IMR-90 (cell line): ENCODE data around the gene HECW1. TPM values are rescaled to one million over a fixed set of nuclear protein-coding genes. Genes with fewer than 3 reads are reported as not detected.

Experiments
- ATAC-seq: fragments of 200-7000 bp; cut with Tn5 transposase; 2 replicates; pipeline ENCODE4 v1.9.1; 2020; ENCODE audit warnings: low read depth, mild to moderate bottlenecking, moderate library complexity
- BruUV-seq: library from RNA; stranded (reverse); fragments of 400-500 nt; replicated peaks from 2 replicates; lab custom pipeline; 2021; lab: Mats Ljungman, UMichigan
- CTCF ChIA-PET: fragments of 300-600 bp; formaldehyde crosslinking; extraction: SDS; loops from one replicate; lab custom pipeline; 2021; ENCODE audit warnings: antibody characterized with exemption; lab: Yijun Ruan, JAX
- POLR2A ChIA-PET: fragments of 300-600 bp; sonication (Branson Sonifier 250); formaldehyde crosslinking; loops from one replicate; lab custom pipeline; 2022; ENCODE audit warnings: antibody characterized with exemption; ENCODE audit not compliant: unreplicated experiment; lab: Charles Lee
- DNase-seq: peaks from one replicate; pipeline ENCODE4 v3.0.0; 2013
- H2AFZ ChIP-seq: replicated peaks from 2 replicates; pipeline ENCODE3; 2013; ENCODE audit warnings: low read length, mild to moderate bottlenecking; ENCODE audit not compliant: poor library complexity
- H2AK5ac ChIP-seq: 2 replicates; pipeline ENCODE4 v1.6.1; 2013; ENCODE audit warnings: low read depth, low read length, inconsistent platforms
- H2AK9ac ChIP-seq: replicated peaks from 2 replicates; pipeline ENCODE3; 2013; ENCODE audit warnings: mild to moderate bottlenecking, low read depth, low read length, moderate library complexity; ENCODE audit not compliant: poor library complexity
- H2BK120ac ChIP-seq: 2 replicates; pipeline ENCODE4 v1.6.1; 2013; ENCODE audit warnings: low read depth, low read length, inconsistent platforms
- H2BK15ac ChIP-seq: 3 replicates; pipeline ENCODE4 v1.6.1; 2013; ENCODE audit warnings: low read depth, low read length, inconsistent platforms
- H2BK20ac ChIP-seq: 2 replicates; pipeline ENCODE4 v1.6.1; 2013; ENCODE audit warnings: low read depth, mild to moderate bottlenecking, inconsistent platforms, low read length, moderate library complexity
- H2BK5ac ChIP-seq: 2 replicates; pipeline ENCODE4 v1.6.1; 2013; ENCODE audit warnings: mild to moderate bottlenecking, low read depth, low read length, inconsistent platforms; ENCODE audit not compliant: poor library complexity, severe bottlenecking
- H3K14ac ChIP-seq: replicated peaks from 2 replicates; pipeline ENCODE4 v1.6.1; 2013; ENCODE audit warnings: low read depth, low read length, inconsistent platforms
- H3K18ac ChIP-seq: 2 replicates; pipeline ENCODE4 v1.6.1; 2013; ENCODE audit warnings: low read depth, low read length, control low read depth
- H3K23ac ChIP-seq: 2 replicates; pipeline ENCODE4 v1.6.1; 2013; ENCODE audit warnings: low read depth, low read length, inconsistent platforms
- H3K27ac ChIP-seq: 2 replicates; pipeline ENCODE4 v1.5.1; 2013; ENCODE audit warnings: mild to moderate bottlenecking, control low read depth, low read length; ENCODE audit not compliant: insufficient read depth
- H3K27me3 ChIP-seq: 2 replicates; pipeline ENCODE4 v1.6.1; 2013; ENCODE audit warnings: low read length; ENCODE audit not compliant: control insufficient read depth, insufficient read depth
- H3K36me3 ChIP-seq: 2 replicates; pipeline ENCODE4 v1.6.1; 2013; ENCODE audit warnings: low read length, mixed read lengths; ENCODE audit not compliant: control insufficient read depth, insufficient read depth
- H3K4ac ChIP-seq: 2 replicates; pipeline ENCODE4 v1.6.1; 2013; ENCODE audit warnings: low read depth, low read length, inconsistent platforms
- H3K4me1 ChIP-seq: 2 replicates; pipeline ENCODE4 v1.6.1; 2013; ENCODE audit warnings: low read length, mixed read lengths; ENCODE audit not compliant: control insufficient read depth, insufficient read depth
- H3K4me2 ChIP-seq: 2 replicates; pipeline ENCODE4 v1.6.1; 2013; ENCODE audit warnings: low read depth, mild to moderate bottlenecking, control low read depth, low read length, moderate library complexity
- H3K4me3 ChIP-seq: 2 replicates; pipeline ENCODE4 v1.5.1; 2013; ENCODE audit warnings: low read depth, mild to moderate bottlenecking, control low read depth, low read length, moderate library complexity; ENCODE audit not compliant: insufficient read depth
- H3K56ac ChIP-seq: 2 replicates; pipeline ENCODE4 v1.6.1; 2013; ENCODE audit warnings: low read length, inconsistent platforms; ENCODE audit not compliant: insufficient read depth; ENCODE audit errors: extremely low read depth
- H3K79me1 ChIP-seq, 2 experiments: 2 replicates each; pipeline ENCODE4 v1.6.1; 2013; ENCODE audit warnings: low read length in 2 of 2, inconsistent platforms in 1 of 2, low read depth in 1 of 2
- H3K9ac ChIP-seq: 2 replicates; pipeline ENCODE4 v1.6.1; 2013; ENCODE audit warnings: low read depth, low read length, control low read depth
- H3K9me1 ChIP-seq: 2 replicates; pipeline ENCODE4 v1.6.1; 2013; ENCODE audit warnings: low read length, inconsistent platforms; ENCODE audit not compliant: insufficient read depth
- H3K9me3 ChIP-seq: 2 replicates; pipeline ENCODE4 v1.6.1; 2013; ENCODE audit warnings: low read length; ENCODE audit not compliant: control insufficient read depth, insufficient read depth
- H4K20me1 ChIP-seq: 2 replicates; pipeline ENCODE4 v1.6.1; 2013; ENCODE audit warnings: low read length, inconsistent platforms; ENCODE audit not compliant: insufficient read depth
- H4K5ac ChIP-seq: 2 replicates; pipeline ENCODE4 v1.6.1; 2013; ENCODE audit warnings: mild to moderate bottlenecking, low read depth, low read length, control low read depth
- H4K8ac ChIP-seq, 2 experiments: 2 replicates each; pipeline ENCODE4 v1.6.1; 2013; ENCODE audit warnings: low read depth in 2 of 2, low read length in 2 of 2, control low read depth in 1 of 2, inconsistent platforms in 1 of 2
- H4K91ac ChIP-seq: 2 replicates; pipeline ENCODE4 v1.6.1; 2013; ENCODE audit warnings: low read depth, low read length, inconsistent platforms; ENCODE audit not compliant: insufficient read depth
- BHLHE40 ChIP-seq: fragments of 150-350 bp; IDR thresholded peaks from 2 replicates; pipeline ENCODE4 v1.6.1; 2016; ENCODE audit warnings: mild to moderate bottlenecking, low read depth, low read length
- CEBPB ChIP-seq: IDR thresholded peaks from 2 replicates; pipeline ENCODE4 v1.6.1; 2012; ENCODE audit warnings: low read depth, low read length, improper control_type of control experiment
- MAFK ChIP-seq: IDR thresholded peaks from 2 replicates; pipeline ENCODE4 v1.6.1; 2012; ENCODE audit warnings: low read depth, low read length, improper control_type of control experiment
- MAZ ChIP-seq: IDR thresholded peaks from 2 replicates; pipeline ENCODE4 v1.6.1; 2012; ENCODE audit warnings: low read depth, mild to moderate bottlenecking, low read length, improper control_type of control experiment, moderate library complexity, borderline replicate concordance
- MXI1 ChIP-seq: IDR thresholded peaks from 2 replicates; pipeline ENCODE4 v1.6.1; 2012; ENCODE audit warnings: low read depth, mild to moderate bottlenecking, low read length, moderate library complexity, borderline replicate concordance
- NFE2L2 ChIP-seq: fragments of 150-350 bp; IDR thresholded peaks from 2 replicates; pipeline ENCODE4 v1.6.1; 2016; ENCODE audit warnings: low read depth, mild to moderate bottlenecking, low read length
- POLR2A ChIP-seq: IDR thresholded peaks from 2 replicates; pipeline ENCODE4 v1.6.1; 2012; ENCODE audit warnings: mild to moderate bottlenecking, low read depth, low read length
- RAD21 ChIP-seq: IDR thresholded peaks from 2 replicates; pipeline ENCODE4 v1.6.1; 2012; ENCODE audit warnings: low read length, improper control_type of control experiment
- RCOR1 ChIP-seq: IDR thresholded peaks from 2 replicates; pipeline ENCODE4 v1.6.1; 2012; ENCODE audit warnings: mild to moderate bottlenecking, low read length, improper control_type of control experiment; ENCODE audit not compliant: insufficient replicate concordance
- RFX5 ChIP-seq: IDR thresholded peaks from 2 replicates; pipeline ENCODE4 v1.8.0; 2012; ENCODE audit warnings: low read depth, mild to moderate bottlenecking, low read length, moderate library complexity
- SMC3 ChIP-seq: fragments of 150-350 bp; IDR thresholded peaks from 2 replicates; pipeline ENCODE4 v1.6.1; 2016; ENCODE audit warnings: low read depth, mild to moderate bottlenecking, antibody characterized with exemption, low read length, moderate library complexity
- dilution Hi-C: fragments of 300-500 bp; cut with HindIII; formaldehyde crosslinking; loops from one replicate; pipeline ENCODE4 v1.14.3; 2018; ENCODE audit warnings: low sequenced_read_pairs; ENCODE audit not compliant: unreplicated experiment
- in situ Hi-C: fragments of 300-500 bp; cut with MboI; formaldehyde crosslinking; loops from 3 replicates; pipeline ENCODE4 v1.14.3; 2019; ENCODE audit warnings: low sequenced_read_pairs, inconsistent platforms, mixed read lengths
- intact Hi-C: fragments of 100-400 bp; cut with micrococcal nuclease; formaldehyde crosslinking; loops from 2 replicates; pipeline ENCODE4 v1.10.0; 2022
- polyA plus RNA-seq, 3 experiments: library from polyadenylated mRNA; depleted of rRNA; stranded (reverse); fragments of >200 nt; gene quantifications; 2 replicates each; pipeline ENCODE4 v1.2.3, GENCODE V29; 2012; ENCODE audit warnings: low replicate concordance in 1 of 3
- total RNA-seq: library from RNA; depleted of rRNA; stranded (reverse); fragments of >200 nt; gene quantifications from 2 replicates; pipeline ENCODE4 v1.2.3, GENCODE V29; 2012
- TF ChIP-seq, protein P1 (sequence below): fragments of 150-350 bp; IDR thresholded peaks from 2 replicates; pipeline ENCODE4 v1.6.1; 2017; ENCODE audit warnings: mild to moderate bottlenecking, antibody characterized with exemption, low read length, low read depth
- TF ChIP-seq, protein P2 (sequence below): fragments of 150-350 bp; IDR thresholded peaks from 2 replicates; pipeline ENCODE4 v1.6.1; 2016; ENCODE audit warnings: low read depth, mild to moderate bottlenecking, low read length, moderate library complexity, borderline replicate concordance

The HECW1 gene
- total and polyA plus RNA-seq, 2 of the 4 experiments (the other 2 are of a cell fraction) = 0.56 to 1.3 TPM

DNA sequence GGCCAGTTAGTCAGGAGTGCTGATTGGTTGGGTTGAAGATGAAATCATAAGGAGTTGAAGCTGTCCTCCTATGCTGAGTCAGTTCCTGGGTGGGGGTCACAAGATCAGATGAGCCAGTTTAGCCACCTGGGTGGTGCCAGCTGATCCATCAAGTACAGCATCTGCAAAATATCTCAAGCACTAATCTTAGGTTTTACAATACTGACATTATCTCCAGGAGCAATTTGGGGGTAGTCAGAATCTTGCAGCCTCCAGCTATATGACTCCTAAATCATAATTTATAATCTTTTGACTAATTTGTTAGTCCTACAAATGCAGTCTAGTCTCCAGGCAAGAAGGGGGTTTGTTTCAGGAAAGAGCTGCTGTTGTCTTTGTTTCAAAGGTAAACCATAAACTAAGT is 286.4 kb downstream of the HECW1 start:
- Histone ChIP-seq H3K14ac (no peak overlapping the region), H2BK120ac (no peak overlapping the region), H2BK20ac (no peak overlapping the region), H2AK9ac (no peak overlapping the region), H2BK5ac (no peak overlapping the region), H3K9ac (no peak overlapping the region), H3K9me1 (no peaks in the 10 kb centered on the region), H2AFZ (no peak overlapping the region), H3K79me1 (no peaks in the 10 kb centered on the region), H3K27ac (no peak overlapping the region), H3K4me2 (no peak overlapping the region), H3K27me3 (no peaks in the 10 kb centered on the region; the same call in 1 of the 2 replicates), H2AK5ac (no peak overlapping the region), H3K4me3 (no peak overlapping the region), H4K20me1 (no peaks in the 10 kb centered on the region), H3K18ac (no peak overlapping the region), H4K5ac (no peak overlapping the region), H3K23ac (no peak overlapping the region), H4K8ac (no peak overlapping the region), H4K91ac (no peak overlapping the region), H3K4ac (no peak overlapping the region), H2BK15ac (no peak overlapping the region), H3K56ac (no peak overlapping the region), H3K36me3 (no peaks in the 10 kb centered on the region), H3K4me1 (no peaks in the 10 kb centered on the region), H3K9me3 (no peaks in the 10 kb centered on the region)
- in situ Hi-C loops = no loop called here
- DNase-seq = no peak
- ChIA-PET POLR2A (no interaction called here), CTCF (interaction anchor here (0.6 to 0.8 kb wide), 2 partner anchors 19 to 24 kb away, joined by 3 read pairs; no protein-coding TSS in a partner anchor)
- BruUV-seq = no TSS peak
- dilution Hi-C loops = no loop called here
- TF ChIP-seq RFX5 (no peak), RCOR1 (no peak), SMC3 (no peak), MXI1 (no peak), CEBPB (no peak), MAZ (no peak), RAD21 (no peak), POLR2A (no peak), MAFK (no peak), NFE2L2 (no peak), BHLHE40 (no peak)
- TF ChIP-seq, protein P1, sequence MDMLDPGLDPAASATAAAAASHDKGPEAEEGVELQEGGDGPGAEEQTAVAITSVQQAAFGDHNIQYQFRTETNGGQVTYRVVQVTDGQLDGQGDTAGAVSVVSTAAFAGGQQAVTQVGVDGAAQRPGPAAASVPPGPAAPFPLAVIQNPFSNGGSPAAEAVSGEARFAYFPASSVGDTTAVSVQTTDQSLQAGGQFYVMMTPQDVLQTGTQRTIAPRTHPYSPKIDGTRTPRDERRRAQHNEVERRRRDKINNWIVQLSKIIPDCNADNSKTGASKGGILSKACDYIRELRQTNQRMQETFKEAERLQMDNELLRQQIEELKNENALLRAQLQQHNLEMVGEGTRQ = no peak
- TF ChIP-seq, protein P2, sequence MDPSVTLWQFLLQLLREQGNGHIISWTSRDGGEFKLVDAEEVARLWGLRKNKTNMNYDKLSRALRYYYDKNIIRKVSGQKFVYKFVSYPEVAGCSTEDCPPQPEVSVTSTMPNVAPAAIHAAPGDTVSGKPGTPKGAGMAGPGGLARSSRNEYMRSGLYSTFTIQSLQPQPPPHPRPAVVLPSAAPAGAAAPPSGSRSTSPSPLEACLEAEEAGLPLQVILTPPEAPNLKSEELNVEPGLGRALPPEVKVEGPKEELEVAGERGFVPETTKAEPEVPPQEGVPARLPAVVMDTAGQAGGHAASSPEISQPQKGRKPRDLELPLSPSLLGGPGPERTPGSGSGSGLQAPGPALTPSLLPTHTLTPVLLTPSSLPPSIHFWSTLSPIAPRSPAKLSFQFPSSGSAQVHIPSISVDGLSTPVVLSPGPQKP = no peak
- intact Hi-C loops = no loop called here
- no peak for ATAC-seq
